Measurements from ENCODE around the gene GREB1L. TPM values are rescaled to one million over a fixed set of nuclear protein-coding genes. Genes with fewer than 3 reads are reported as not detected.

Gene GREB1L
- polyA plus RNA-seq, 1 donor (not counting 4 experiments of a cell fraction or from before 2014, with no cell fraction given): 5.5 TPM

DNA sequence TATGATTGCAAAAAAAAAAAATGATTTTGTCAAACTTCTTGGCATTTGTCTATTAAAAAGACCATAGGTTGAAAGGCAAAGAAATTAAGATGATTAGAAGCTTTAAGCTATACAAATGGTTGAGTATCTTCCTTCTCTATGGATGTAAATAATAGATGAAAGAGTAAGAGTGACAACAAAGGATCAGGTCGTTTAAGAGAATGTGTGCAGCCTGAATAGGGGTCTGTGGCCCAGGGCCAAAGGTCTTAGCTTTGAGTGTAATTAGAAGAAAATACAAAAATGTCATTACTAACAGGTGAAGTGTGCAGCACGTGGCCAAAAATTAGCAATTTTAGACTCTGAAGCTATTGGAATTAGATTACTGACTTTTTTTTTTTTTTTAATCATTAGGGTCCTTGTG, 122.4 kb downstream of the GREB1L start:
- H3K27ac ChIP-seq (ENCODE audit: control insufficient read depth, insufficient read depth, low read length): no peak overlapping the region
- no peak overlapping the region for H3K4me3 ChIP-seq (ENCODE audit: control insufficient read depth in 2 of 3, extremely low read depth in 1 of 3, insufficient read depth in 2 of 3, low read depth in 1 of 3, low read length in 3 of 3)
- H4K20me1 ChIP-seq (ENCODE audit: control insufficient read depth, extremely low read depth, insufficient read depth, low read length): no peaks in the 10 kb centered on the region
- H3K4me2 ChIP-seq (ENCODE audit: control insufficient read depth, extremely low read depth, insufficient read depth, low read depth, low read length): no peak overlapping the region
- dilution Hi-C loops (cut with MboI; ENCODE audit: extremely low pct_ligation_motif_present, low sequenced_read_pairs): no loop called here
- H3K9me1 ChIP-seq (ENCODE audit: control insufficient read depth, extremely low read depth, insufficient read depth, low read length): no peaks in the 10 kb centered on the region
- H2AFZ ChIP-seq (ENCODE audit: control insufficient read depth, low read length): no peak overlapping the region
- no peaks in the 10 kb centered on the region for H3K9me3 ChIP-seq (ENCODE audit: control insufficient read depth, low read depth, low read length)
- no peak overlapping the region for H3K9ac ChIP-seq (ENCODE audit: control insufficient read depth, extremely low read depth, insufficient read depth, low read length)
- DNase-seq (ENCODE audit: low read depth, low spot score) (no peak), FAIRE-seq (no peak)
- H3K27me3 ChIP-seq (ENCODE audit: control insufficient read depth, extremely low read depth, insufficient read depth, low read length): no peaks in the 10 kb centered on the region
- H3K4me1 ChIP-seq (ENCODE audit: control insufficient read depth, extremely low read depth, insufficient read depth, low read length): no peaks in the 10 kb centered on the region
- no peaks in the 10 kb centered on the region for H3K79me2 ChIP-seq (ENCODE audit: control insufficient read depth, insufficient read depth, low read length)
- no peaks in the 10 kb centered on the region for H3K36me3 ChIP-seq (ENCODE audit: control insufficient read depth in 2 of 2, extremely low read depth in 1 of 2, insufficient read depth in 2 of 2, low read length in 2 of 2)
- TF ChIP-seq EZH2 (IDR thresholded peaks at IDR 0.05; ENCODE audit: low read length): no peak
- TF ChIP-seq, protein P1, sequence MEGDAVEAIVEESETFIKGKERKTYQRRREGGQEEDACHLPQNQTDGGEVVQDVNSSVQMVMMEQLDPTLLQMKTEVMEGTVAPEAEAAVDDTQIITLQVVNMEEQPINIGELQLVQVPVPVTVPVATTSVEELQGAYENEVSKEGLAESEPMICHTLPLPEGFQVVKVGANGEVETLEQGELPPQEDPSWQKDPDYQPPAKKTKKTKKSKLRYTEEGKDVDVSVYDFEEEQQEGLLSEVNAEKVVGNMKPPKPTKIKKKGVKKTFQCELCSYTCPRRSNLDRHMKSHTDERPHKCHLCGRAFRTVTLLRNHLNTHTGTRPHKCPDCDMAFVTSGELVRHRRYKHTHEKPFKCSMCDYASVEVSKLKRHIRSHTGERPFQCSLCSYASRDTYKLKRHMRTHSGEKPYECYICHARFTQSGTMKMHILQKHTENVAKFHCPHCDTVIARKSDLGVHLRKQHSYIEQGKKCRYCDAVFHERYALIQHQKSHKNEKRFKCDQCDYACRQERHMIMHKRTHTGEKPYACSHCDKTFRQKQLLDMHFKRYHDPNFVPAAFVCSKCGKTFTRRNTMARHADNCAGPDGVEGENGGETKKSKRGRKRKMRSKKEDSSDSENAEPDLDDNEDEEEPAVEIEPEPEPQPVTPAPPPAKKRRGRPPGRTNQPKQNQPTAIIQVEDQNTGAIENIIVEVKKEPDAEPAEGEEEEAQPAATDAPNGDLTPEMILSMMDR (optimal IDR thresholded peaks at IDR 0.05 in 1 of 3, IDR thresholded peaks at IDR 0.05 in 1 of 3, conservative IDR thresholded peaks at IDR 0.05 in 1 of 3; ENCODE audit: extremely low read depth in 1 of 3, insufficient read depth in 2 of 3, low read length in 3 of 3): no peak

DNA sequence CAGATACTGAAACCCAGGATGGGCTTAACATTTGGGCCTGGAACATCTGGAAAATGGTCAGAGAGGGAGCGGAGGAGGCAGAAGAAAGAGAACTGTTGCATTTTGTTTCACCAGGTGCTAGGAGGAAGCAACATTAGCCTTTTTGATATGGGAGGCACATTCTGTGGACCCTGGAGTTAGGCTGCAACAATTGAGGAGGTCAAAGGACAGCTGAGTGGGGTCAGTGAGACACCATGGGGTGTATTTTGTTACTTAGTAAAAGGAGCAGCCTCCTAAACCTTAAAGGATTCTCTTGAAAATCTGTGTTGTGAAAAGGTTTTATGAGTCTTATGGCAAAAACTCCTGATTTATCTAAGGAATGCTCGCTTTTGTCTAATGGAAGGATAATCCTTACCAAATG, 124.9 kb downstream of the GREB1L start:
- no peak for TF ChIP-seq EZH2 (IDR thresholded peaks at IDR 0.05; ENCODE audit: low read length)
- TF ChIP-seq, protein P1 (optimal IDR thresholded peaks at IDR 0.05 in 1 of 3, IDR thresholded peaks at IDR 0.05 in 1 of 3, conservative IDR thresholded peaks at IDR 0.05 in 1 of 3; ENCODE audit: extremely low read depth in 1 of 3, insufficient read depth in 2 of 3, low read length in 3 of 3): no peak
- Histone ChIP-seq H3K36me3 (ENCODE audit: control insufficient read depth in 2 of 2, extremely low read depth in 1 of 2, insufficient read depth in 2 of 2, low read length in 2 of 2) (no peaks in the 10 kb centered on the region), H2AFZ (ENCODE audit: control insufficient read depth, low read length) (no peak overlapping the region), H3K4me2 (ENCODE audit: control insufficient read depth, extremely low read depth, insufficient read depth, low read depth, low read length) (no peak overlapping the region), H3K9me3 (ENCODE audit: control insufficient read depth, low read depth, low read length) (no peaks in the 10 kb centered on the region), H3K9me1 (ENCODE audit: control insufficient read depth, extremely low read depth, insufficient read depth, low read length) (no peaks in the 10 kb centered on the region), H3K27ac (ENCODE audit: control insufficient read depth, insufficient read depth, low read length) (no peak overlapping the region), H3K79me2 (ENCODE audit: control insufficient read depth, insufficient read depth, low read length) (no peaks in the 10 kb centered on the region), H4K20me1 (ENCODE audit: control insufficient read depth, extremely low read depth, insufficient read depth, low read length) (no peaks in the 10 kb centered on the region), H3K27me3 (ENCODE audit: control insufficient read depth, extremely low read depth, insufficient read depth, low read length) (no peaks in the 10 kb centered on the region), H3K9ac (ENCODE audit: control insufficient read depth, extremely low read depth, insufficient read depth, low read length) (no peak overlapping the region), H3K4me1 (ENCODE audit: control insufficient read depth, extremely low read depth, insufficient read depth, low read length) (no peaks in the 10 kb centered on the region), H3K4me3 (ENCODE audit: control insufficient read depth in 2 of 3, extremely low read depth in 1 of 3, insufficient read depth in 2 of 3, low read depth in 1 of 3, low read length in 3 of 3) (no peak overlapping the region)
- dilution Hi-C loops (cut with MboI; ENCODE audit: extremely low pct_ligation_motif_present, low sequenced_read_pairs): no loop called here
- FAIRE-seq (no peak), DNase-seq (ENCODE audit: low read depth, low spot score) (no peak)

Measured in keratinocyte (primary cell).